Activated CD4-positive, alpha-beta T cell treated with anti-CD3 and anti-CD28 coated beads, Interleukin-2, amount 50 U/mL, for 24 hours (primary cell): ENCODE measurements around the gene TNXB.
A peak's percentile ranks its signal among the peaks of the same experiment; 100 is the strongest.
"Not testable (repeated sequence)": the region's sequence is repeated elsewhere in the genome, so short reads cannot be mapped to it uniquely, and the experiment has no call there.

Experiments used
- DNase-seq, 2 donors: peaks; one replicate each; pipeline ENCODE4 v3.0.0-alpha.2; 2020; ENCODE audit warnings: low read depth in 1 of 2, low spot score in 1 of 2

The TNXB gene

DNA sequence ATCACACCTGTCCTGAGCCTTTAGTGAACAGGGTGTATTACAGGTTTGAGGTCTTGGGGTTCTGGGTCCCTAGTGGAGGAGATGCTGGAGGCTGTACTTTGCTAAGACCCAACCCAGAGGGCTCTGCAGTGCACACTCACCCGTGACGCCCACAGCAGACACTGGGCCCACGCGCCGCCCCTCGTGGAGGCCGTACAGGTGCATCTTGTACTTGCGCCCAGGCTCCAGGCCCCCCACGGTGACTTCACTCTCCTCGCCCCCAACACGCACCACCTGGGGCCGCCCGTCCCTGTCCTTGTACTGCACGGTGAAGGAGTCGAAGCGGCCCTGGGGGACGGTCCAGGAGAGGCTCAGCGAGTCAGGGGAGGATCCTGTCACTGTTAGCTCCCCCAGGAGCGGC, 41.6 kb downstream of the TNXB start:
- not testable (repeated sequence) for DNase-seq

DNA sequence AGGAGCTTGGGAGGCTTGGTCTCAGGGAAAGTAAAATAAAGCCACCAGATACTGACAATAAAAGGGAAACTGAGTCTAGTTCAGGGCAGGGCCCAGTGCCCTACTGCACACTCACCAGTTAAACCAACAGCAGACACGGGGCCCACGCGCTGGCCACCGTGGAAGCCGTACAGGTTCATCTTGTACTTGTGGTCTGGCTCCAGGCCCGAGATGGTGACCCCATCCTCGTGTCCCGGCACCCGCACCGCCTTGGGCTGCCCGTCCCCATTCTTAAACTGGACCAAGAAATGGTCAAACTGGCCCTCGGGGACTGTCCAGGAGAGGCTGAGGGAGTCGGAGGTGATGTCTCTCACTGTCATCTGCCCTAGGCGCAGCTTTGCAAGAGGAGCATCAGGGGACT, 44.4 kb downstream of the TNXB start:
- no peak for DNase-seq

DNA sequence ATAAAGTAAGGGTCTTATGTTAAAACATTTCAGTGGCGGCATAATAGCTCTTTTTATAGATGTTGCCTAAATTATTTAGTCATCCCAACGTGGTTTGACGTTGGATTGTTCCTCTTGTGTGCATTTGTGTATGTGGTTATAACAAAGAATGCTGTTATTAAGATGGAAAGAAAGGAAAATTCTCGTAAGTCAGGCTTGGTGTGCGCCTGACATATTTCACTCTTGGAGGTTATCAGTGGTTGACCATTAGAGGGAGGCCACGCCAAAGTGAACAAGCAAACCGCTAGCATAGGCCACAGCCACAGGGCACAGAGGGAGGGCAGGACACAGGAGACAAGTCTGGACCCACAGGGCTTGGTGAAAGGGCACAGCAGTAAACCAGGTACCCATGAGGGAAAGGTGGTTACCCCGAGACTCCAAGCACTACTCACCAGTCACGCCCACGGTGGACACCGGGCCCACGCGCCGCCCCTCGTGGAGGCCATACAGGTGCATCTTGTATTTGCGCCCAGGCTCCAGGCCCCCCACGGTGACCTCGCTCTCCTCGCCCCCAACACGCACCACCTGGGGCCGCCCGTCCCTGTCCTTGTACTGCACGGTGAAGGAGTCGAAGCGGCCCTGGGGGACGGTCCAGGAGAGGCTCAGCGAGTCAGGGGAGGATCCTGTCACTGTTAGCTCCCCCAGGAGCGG, 48.0 kb downstream of the TNXB start:
- no peak for DNase-seq

DNA sequence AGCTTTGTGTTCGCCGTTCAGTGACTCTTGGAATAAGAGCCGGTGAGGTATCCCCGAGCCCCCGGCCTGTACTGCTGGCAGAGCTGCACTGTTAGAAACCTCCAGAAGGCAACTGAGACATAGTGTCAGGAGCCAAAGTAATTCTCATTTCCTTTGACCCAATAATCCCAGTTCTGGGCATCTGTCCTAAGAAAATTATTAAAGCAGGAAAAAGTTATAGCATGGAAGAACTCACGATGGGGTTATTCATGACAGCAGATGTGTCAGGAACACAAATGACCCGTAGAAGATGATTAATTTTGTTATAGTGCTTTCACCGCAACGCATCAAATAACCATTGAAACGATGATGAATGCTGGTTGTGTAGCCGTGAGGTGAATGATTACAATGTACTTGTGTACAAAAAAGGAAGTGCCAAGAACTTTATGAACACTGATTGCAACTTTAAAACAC, 50.6 kb downstream of the TNXB start:
- no peak for DNase-seq

DNA sequence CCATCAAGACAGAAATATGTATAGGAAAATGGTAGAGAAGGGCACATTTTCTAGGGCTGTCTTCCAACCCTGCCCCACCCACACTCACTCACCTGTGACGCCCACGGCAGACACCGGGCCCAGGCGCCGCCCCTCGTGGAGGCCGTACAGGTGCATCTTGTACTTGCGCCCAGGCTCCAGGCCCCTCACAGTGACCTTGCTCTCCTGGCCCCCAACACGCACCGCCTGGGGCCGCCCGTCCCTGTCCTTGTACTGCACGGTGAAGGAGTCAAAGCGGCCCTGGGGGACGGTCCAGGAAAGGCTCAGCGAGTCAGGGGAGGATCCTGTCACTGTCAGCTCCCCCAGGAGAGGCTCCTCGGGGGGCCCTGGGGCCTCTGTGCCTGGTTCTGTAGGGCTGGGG, 51.2 kb downstream of the TNXB start:
- DNase-seq: no peak

DNA sequence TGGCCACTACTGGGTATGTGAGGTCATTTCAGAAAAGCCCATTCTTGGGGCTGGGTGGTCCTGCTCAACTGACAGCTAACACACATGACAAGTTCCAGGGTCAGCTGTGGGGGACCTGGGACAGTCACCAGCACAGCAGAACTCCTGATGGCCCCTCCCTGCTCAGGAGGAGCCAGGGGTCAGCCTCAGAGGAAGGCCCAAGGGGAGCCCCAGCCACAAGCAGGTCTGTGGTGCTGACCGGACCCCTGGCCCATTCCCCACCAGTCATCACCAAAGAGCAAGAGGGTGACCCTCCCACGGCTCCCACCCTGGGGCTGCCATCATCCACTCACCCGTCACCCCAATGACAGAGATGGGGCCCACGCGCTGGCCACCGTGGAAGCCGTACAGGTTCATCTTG, 52.9 kb downstream of the TNXB start:
- DNase-seq: no peak

DNA sequence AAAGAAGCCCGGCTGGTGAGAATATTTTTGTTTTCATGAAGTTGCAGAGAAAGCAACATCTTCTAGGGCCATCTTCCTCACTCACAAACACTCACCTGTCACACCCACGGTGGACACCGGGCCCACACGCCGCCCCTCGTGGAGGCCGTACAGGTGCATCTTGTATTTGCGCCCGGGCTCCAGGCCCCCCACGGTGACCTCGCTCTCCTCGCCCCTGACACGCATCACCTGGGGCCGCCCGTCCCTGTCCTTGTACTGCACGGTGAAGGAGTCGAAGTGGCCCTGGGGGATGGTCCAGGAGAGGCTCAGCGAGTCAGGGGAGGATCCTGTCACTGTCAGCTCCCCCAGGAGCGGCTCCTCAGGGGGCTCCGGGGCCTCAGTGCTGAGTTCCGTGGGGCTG, 53.4 kb downstream of the TNXB start:
- DNase-seq: not testable (repeated sequence)

DNA sequence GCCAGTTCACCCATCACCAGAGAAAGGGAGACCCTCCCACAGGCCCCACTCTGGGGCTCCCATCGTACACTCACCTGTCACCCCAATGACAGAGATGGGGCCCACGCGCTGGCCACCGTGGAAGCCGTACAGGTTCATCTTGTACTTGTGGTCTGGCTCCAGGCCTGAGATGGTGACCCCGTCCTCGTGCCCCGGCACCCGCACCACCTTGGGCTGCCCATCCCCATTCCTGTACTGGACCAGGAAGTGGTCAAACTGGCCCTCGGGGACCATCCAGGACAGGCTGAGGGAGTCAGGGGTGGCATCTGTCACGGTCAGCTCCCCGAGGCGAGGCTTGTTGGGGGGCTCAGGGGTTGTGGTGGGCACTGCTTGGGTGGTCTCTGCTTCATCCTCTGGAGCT, 55.8 kb downstream of the TNXB start:
- DNase-seq: not testable (repeated sequence)

DNA sequence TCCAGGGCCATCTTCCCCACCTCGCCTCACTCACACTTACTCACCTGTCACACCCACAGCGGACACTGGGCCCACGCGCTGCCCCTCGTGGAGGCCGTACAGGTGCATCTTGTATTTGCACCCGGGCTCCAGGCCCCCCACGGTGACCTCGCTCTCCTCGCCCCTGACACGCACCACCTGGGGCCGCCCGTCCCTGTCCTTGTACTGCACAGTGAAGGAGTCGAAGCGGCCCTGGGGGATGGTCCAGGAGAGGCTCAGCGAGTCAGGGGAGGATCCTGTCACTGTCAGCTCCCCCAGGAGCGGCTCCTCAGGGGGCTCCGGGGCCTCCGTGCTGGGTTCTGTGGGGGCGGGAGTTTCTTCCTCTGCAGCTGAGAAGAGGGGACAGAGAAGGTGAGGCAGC, 56.5 kb downstream of the TNXB start:
- DNase-seq: not testable (repeated sequence)

DNA sequence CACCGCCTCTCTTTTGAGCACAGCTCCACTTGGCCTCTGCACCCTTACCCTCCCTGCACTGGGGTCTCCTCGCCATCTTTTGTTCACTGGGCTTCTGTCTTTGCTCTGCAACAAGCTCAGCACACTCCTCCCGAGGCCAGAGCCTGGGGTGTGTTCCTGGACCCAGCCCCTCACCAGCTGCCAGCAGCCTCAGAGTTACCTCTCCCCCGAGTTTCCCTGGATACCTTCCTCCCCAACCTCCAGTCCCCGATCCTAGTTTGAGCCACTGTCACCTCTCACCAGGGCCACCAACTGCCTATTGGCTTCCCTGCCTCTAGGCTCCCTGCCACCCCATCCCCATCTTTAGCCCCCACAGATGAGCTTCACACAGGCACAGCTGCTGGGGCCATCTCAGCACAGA, 58.6 kb downstream of the TNXB start:
- DNase-seq: no peak

DNA sequence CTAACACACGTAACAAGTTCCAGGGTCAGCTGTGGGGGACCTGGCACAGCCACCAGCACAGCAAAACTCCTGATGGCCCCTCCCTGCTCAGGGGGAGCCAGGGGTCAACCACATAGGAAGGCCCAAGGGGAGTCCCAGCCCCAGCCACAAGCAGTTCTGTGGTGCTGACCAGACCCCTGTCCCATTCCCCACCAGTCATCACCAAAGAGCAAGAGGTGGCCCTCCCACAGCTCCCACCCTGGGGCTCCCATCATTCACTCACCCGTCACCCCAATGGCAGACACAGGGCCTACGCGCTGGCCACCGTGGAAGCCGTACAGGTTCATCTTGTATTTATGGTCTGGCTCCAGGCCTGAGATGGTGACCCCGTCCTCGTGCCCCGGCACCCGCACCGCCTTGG, 59.4 kb downstream of the TNXB start:
- DNase-seq: not testable (repeated sequence)

DNA sequence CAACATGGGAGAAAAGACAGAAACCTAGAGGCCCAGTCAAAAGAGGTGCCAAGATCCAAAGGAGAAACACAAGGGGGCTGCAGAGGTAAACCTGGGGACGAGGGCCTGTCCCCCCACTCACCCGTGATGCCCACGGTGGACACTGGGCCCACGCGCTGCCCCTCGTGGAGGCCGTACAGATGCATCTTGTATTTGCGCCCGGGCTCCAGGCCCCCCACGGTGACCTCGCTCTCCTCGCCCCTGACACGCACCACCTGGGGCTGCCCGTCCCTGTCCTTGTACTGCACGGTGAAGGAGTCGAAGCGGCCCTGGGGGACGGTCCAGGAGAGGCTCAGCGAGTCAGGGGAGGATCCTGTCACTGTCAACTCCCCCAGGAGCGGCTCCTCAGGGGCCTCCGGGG, 60.0 kb downstream of the TNXB start:
- not testable (repeated sequence) for DNase-seq

DNA sequence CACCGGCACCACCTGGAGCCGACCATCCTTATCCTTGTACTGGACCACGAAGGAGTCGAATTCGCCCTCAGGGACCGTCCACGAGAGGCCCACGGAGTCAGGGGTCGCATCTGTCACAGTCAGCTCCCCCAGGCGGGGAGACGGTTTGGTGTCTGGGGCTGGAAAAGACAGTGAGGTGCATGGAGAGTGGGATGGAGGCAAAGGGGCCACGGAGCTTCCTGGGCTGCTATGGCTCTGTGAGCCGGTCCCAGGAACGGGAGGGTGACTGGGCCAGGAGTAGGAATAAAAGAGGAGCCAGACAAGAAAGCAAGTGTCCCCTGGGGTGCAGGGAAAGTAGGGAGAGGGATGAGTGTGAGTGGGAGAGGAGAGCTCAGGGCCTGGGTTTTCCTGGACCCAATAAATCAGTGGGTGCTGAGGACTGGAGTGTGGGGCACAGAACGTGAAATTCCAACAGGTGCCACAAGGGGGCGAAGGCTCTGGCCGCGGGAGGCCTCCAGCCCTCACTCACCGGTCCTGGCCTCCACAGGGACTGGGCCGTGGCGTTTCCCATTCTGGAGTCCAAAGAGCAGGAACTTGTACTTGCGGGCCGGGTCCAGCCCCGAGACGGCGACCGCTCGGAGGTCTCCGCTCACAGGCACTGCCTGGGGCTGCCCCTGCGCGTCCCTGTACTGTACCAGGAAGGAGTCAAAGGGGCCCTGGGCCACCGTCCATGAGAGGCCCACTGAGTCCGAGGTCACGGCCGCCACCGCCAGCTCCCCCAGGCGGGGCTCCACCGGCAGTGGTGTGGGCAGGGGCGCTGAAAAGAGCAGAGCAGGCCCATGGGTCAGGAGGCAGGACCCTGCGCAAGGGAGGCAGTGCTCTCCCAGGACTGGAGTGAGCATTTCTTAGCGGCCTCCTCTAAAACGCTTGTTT, 61.0 kb downstream of the TNXB start:
- peak; percentile 55 to 57 for DNase-seq

DNA sequence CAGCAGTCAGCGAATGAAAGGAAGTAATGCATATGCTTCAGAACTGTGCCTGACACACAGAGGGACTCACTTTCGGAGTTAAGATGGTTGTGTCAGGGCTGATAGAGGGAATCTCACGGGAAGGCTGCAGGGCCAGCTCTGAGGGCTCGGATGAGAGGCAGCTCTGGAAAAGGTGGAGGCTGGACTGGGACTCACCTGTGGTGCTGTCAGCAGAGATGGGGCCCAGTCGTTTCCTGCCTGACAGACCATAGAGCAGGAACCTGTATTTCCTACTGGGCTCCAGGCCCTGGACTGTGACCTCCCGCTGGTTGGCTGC, 61.6 kb downstream of the TNXB start:
- DNase-seq: no peak

DNA sequence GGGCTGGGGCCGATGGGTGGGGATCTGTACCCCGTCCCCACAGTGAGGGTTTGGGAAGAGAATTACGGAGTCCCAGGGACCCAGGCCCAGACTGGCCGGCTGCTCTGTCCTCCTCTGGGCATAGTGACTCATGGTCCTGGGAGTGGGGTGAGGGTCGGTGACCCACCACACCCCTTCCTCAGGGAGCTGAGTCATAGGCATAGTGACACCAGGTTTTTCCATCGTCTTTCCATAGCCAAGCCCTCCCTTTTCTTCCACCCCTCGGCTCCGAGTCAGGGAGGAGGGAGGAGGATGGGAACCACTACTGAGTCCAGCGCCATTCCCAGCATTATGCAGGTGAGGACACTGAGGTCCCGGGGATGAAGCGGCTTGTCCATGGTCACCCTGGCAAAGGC, 62.1 kb downstream of the TNXB start:
- DNase-seq: no peak

DNA sequence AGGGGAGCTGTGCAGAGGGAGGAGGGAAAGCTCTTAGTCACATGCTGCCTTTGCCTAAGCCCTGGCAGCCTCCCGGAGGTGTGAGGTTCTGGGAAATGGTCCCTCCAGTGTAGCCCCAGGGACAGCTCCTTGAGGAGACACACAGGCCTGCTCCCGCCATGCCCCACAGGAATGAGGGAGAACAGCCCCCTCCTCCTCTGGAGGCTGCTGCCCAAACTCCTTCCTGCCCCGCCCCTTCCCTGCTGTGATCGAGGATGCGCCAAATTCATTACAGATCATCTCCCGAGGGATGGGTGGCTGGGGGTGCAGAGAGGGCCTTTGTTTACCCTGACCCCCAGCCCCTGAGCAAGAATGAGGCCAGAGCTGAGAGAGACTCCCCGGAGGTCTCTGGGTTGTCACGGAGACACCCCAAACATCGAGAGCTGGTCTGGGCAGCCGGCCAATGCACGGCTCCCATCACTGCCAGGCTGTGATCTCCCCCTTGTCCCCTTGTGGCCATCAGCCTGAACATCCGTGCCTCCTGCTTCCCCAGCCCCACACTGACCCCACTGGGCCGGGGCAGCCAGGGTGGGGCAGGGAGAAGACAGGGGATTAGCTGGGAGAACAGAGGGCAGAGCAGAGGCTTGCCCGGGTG, 62.6 kb downstream of the TNXB start:
- no peak for DNase-seq

DNA sequence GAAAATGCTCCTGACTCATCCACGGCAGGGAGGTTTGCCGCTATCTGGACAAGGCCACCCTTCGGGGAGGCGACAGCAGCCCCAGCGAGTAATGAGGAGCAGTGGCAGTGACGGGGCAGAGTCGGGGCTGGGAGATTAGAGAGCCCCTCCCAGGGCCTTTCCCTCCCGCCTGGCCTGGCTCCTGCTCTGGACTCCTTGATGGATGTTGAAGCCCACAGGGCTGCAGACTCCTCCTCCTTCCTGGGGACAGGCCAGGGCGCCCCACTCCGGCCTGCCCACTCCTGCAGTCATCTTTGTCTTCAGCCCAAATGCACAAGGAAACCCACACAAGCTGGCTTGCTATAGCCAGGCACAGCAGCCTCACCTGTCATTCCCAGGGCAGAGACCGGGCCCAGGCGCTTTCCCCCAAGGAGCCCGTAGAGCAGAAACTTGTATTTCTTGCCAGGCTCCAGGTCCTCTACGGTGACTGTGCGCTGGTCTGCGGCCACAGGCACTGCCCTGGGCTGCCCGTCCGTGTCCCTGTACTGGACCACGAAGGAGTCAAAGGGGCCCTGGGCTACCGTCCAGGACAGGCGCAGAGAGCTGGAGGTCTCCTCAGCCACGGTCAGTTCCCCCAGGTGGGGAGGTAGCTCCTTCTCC, 63.2 kb downstream of the TNXB start:
- no peak for DNase-seq

DNA sequence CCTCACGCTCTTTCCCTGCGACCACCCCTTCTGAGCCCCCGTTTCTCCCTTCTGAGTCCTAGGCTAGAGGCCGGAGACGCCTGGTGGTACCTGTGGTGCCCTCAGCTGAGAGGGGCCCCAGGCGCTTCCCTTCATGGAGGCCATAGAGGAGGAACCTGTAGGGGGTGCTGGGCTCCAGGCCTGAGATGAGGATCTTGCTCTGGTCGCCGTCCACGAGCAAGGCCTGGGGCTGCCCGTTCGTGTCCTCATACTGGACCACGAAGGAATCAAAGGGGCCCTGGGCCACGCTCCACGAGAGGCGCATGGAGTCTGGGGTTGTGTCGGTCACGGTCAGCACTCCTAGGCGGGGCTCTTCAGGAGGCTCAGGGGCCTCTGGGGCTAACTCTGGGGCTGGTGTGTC, 64.2 kb downstream of the TNXB start:
- not testable (repeated sequence) for DNase-seq

DNA sequence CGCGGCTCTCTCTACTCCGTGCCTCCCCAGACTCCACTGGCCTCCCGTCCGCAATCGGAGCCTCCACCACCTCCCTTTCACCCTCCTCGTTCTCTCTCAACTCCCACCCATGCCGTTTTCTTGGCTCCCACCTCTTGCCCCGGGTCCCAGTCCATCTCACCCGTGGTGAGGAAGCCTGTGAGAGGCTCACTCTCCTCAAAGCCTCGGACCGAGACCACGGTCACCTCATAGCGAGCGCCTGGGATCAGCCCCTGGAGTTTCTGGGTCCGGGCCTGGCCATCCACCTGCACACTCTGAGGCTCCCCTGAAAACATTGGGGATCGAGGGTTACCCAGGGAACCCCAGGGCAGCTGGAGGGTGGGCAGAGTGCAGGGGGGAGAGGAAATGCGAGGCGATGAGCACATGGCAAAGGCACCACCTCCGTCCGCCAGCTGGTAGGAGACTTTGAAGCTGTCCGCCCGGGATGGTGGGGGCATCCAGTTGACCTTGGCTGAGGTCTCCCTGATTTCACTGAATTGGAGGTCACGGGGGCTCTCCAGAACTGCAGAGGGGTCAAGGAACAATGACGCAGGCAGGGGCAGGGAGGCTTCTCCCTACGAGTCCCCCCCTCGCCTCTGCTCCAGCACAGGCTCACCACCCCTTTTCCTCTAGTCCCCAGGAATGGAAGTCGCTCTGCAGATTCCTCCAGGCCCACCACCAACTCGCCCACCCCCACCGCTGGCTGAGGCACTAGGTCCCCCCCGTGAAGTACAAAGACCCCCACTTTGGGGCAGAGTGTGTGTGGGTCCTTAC, 65.4 kb downstream of the TNXB start:
- not testable (repeated sequence) for DNase-seq

DNA sequence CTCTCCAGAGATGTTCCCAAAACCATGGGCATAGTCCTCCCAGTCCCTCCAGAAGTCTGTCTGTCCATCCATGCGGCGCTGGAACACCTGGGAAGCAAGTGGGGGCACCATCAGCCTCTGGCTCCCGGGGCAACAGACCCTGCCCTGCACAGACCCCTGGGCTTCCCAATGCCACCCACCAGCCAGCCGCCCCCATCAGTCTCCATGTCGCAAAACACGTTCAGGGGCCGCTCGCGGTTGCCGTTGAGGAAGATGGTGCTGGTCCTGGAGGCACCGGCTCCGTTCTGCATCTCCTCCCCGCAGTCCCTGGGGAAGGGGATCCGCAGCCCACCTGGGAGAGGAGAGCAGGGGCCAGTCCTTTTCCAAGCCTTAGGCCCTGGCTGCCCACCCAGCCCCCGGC, 66.9 kb downstream of the TNXB start:
- not testable (repeated sequence) for DNase-seq

DNA sequence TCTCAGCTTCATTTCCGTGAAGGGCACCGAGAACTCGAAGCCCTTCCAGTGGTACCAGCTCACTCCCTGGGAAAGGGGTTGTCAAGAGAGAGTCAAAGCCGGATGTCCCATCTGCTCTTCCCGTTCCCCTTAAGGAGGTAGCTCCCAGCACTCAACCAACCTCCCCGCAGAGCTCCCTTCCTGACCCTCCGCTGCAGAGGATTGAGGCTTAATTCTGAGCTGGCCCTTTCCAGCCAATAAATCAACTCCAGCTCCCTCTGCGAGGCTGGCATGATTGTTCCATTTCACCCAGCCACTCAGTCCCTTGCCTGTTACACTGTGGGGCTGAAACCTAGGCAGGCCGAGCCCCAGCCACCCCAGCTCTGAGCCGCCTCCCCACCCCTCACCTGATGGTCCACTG, 67.8 kb downstream of the TNXB start:
- not testable (repeated sequence) for DNase-seq
